HEK293T (cell line): ENCODE results near the gene CAB39L.

Source experiments
- CTCF ChIA-PET: fragments of 350-600 bp; formaldehyde crosslinking; extraction: SDS; loops from one replicate; lab custom pipeline; 2021; ENCODE audit warnings: antibody characterized with exemption, inconsistent platforms; lab: Yijun Ruan, JAX
- POLR2A ChIA-PET: fragments of 350-600 bp; formaldehyde crosslinking; extraction: SDS; loops from one replicate; lab custom pipeline; 2020; ENCODE audit warnings: antibody characterized with exemption, inconsistent platforms; lab: Yijun Ruan, JAX
- DNase-seq: peaks from one replicate; pipeline ENCODE4 v3.0.0; 2012; ENCODE audit warnings: mixed read lengths; ENCODE audit errors: extremely low spot score
- ARNT ChIP-seq: fragments of 450-650 bp; IDR thresholded peaks from 2 replicates; pipeline ENCODE4 v1.6.1; 2017; ENCODE audit warnings: mild to moderate bottlenecking
- BHLHE40 ChIP-seq: fragments of 450-650 bp; IDR thresholded peaks from 2 replicates; pipeline ENCODE4 v1.6.1; 2016; ENCODE audit warnings: mild to moderate bottlenecking, moderate library complexity, borderline replicate concordance
- CTBP1 ChIP-seq: fragments of 450-650 bp; IDR thresholded peaks from 2 replicates; pipeline ENCODE4 v1.6.1; 2016; ENCODE audit warnings: borderline replicate concordance
- ELF4 ChIP-seq: fragments of 450-650 bp; IDR thresholded peaks from 2 replicates; pipeline ENCODE4 v1.6.1; 2017; ENCODE audit warnings: antibody characterized with exemption
- FOXA1 ChIP-seq: fragments of 450-650 bp; IDR thresholded peaks from 2 replicates; pipeline ENCODE4 v1.6.1; 2016; ENCODE audit warnings: mild to moderate bottlenecking
- FOXK2 ChIP-seq: fragments of 450-650 bp; IDR thresholded peaks from 2 replicates; pipeline ENCODE4 v1.6.1; 2016; ENCODE audit warnings: mild to moderate bottlenecking
- FOXM1 ChIP-seq: fragments of 450-650 bp; IDR thresholded peaks from 2 replicates; pipeline ENCODE4 v1.6.1; 2017; ENCODE audit warnings: mild to moderate bottlenecking, borderline replicate concordance
- HDGF ChIP-seq: fragments of 450-650 bp; IDR thresholded peaks from 2 replicates; pipeline ENCODE4 v1.6.1; 2017; ENCODE audit warnings: antibody characterized with exemption, borderline replicate concordance
- L3MBTL2 ChIP-seq: fragments of 450-650 bp; conservative IDR thresholded peaks from 2 replicates; pipeline ENCODE4 v1.6.1; 2016; ENCODE audit warnings: mild to moderate bottlenecking
- LEF1 ChIP-seq: fragments of 450-650 bp; IDR thresholded peaks from 2 replicates; pipeline ENCODE4 v1.6.1; 2017; ENCODE audit warnings: mild to moderate bottlenecking, borderline replicate concordance
- NFRKB ChIP-seq: fragments of 450-650 bp; IDR thresholded peaks from 2 replicates; pipeline ENCODE4 v1.6.1; 2016; ENCODE audit warnings: mild to moderate bottlenecking, moderate library complexity
- PKNOX1 ChIP-seq: fragments of 450-650 bp; IDR thresholded peaks from 2 replicates; pipeline ENCODE4 v1.6.1; 2016
- SP1 ChIP-seq: fragments of 450-650 bp; IDR thresholded peaks from 2 replicates; pipeline ENCODE4 v1.6.1; 2017
- SUZ12 ChIP-seq: fragments of 450-650 bp; IDR thresholded peaks from 2 replicates; pipeline ENCODE4 v1.6.1; 2016; ENCODE audit warnings: mild to moderate bottlenecking
- TARDBP ChIP-seq: fragments of 450-650 bp; IDR thresholded peaks from 2 replicates; pipeline ENCODE4 v1.6.1; 2016
- ZNF384 ChIP-seq: fragments of 450-650 bp; IDR thresholded peaks from 2 replicates; pipeline ENCODE4 v1.6.1; 2016

Gene CAB39L

GRCh38 chr13:49441846-49442245 lies 2.0 kb downstream of the CAB39L start:
- DNase-seq = no peak
- no peak for TF ChIP-seq FOXK2
- no peak for TF ChIP-seq NFRKB
- no peak for TF ChIP-seq TARDBP
- no peak for TF ChIP-seq ELF4
- no peak for TF ChIP-seq SUZ12
- no peak for TF ChIP-seq CTBP1
- TF ChIP-seq LEF1 = no peak
- CTCF ChIA-PET = no interaction called here
- POLR2A ChIA-PET = no interaction called here

GRCh38 chr13:49441312-49441711 lies 2.6 kb downstream of the CAB39L start:
- DNase-seq = no peak
- ChIA-PET POLR2A (no interaction called here), CTCF (no interaction called here)
- no peak for TF ChIP-seq FOXM1
- TF ChIP-seq TARDBP = no peak
- no peak for TF ChIP-seq PKNOX1
- TF ChIP-seq SP1 = no peak
- no peak for TF ChIP-seq FOXA1
- TF ChIP-seq L3MBTL2 = no peak
- TF ChIP-seq FOXK2 = no peak
- TF ChIP-seq SUZ12 = no peak

GRCh38 chr13:49439609-49440008 lies 4.3 kb downstream of the CAB39L start:
- TF ChIP-seq SUZ12 (no peak), L3MBTL2 (no peak), HDGF (no peak), FOXA1 (no peak), ZNF384 (no peak), BHLHE40 (no peak), ELF4 (no peak)
- DNase-seq = no peak
- CTCF ChIA-PET = no interaction called here
- POLR2A ChIA-PET = no interaction called here

GRCh38 chr13:49437705-49438104 lies 6.2 kb downstream of the CAB39L start:
- TF ChIP-seq HDGF = no peak
- no peak for TF ChIP-seq LEF1
- TF ChIP-seq ELF4 = no peak
- no peak for DNase-seq
- CTCF ChIA-PET = no interaction called here
- POLR2A ChIA-PET = no interaction called here

- TF ChIP-seq FOXA1 (no peak), LEF1 (no peak), NFRKB (no peak), ELF4 (no peak), SUZ12 (no peak), HDGF (no peak), BHLHE40 (no peak), SP1 (no peak), ZNF384 (no peak), CTBP1 (no peak), FOXM1 (no peak), TARDBP (no peak), FOXK2 (no peak)
- CTCF ChIA-PET = no interaction called here
- POLR2A ChIA-PET = no interaction called here
- no peak for DNase-seq
These were observed 7.0 kb downstream of the CAB39L start for GRCh38 chr13:49436890-49437289.

GRCh38 chr13:49435992-49436391 lies 7.9 kb downstream of the CAB39L start:
- no peak for DNase-seq
- ChIA-PET POLR2A (interaction anchor here (1.4 kb wide), 1 partner anchor 8 kb away, joined by 3 read pairs; the partner anchor contains the start of genes CAB39L and SETDB2), CTCF (no interaction called here)
- TF ChIP-seq SP1 (no peak), FOXA1 (no peak), SUZ12 (no peak), L3MBTL2 (no peak), ELF4 (no peak), FOXK2 (no peak), PKNOX1 (no peak), CTBP1 (no peak), LEF1 (no peak), NFRKB (no peak), TARDBP (no peak)

- CTCF ChIA-PET = no interaction called here
- no peak for DNase-seq
- TF ChIP-seq PKNOX1 (no peak), ARNT (no peak), L3MBTL2 (no peak), FOXA1 (no peak), HDGF (no peak), ELF4 (no peak), CTBP1 (no peak), SUZ12 (no peak), TARDBP (no peak), FOXK2 (no peak), FOXM1 (no peak), ZNF384 (no peak), LEF1 (no peak), NFRKB (no peak), SP1 (no peak), BHLHE40 (no peak)
- POLR2A ChIA-PET = no interaction called here
These were observed 14.7 kb downstream of the CAB39L start for GRCh38 chr13:49429121-49429520.
